ENCODE data around the gene USP40.

GRCh38 chr2:233528182-233528581 lies 38.4 kb downstream of the USP40 start:
- TF ChIP-seq POLR2AphosphoS5 (IDR thresholded peaks at IDR 0.05; ENCODE audit: low read depth) (no peak), CTCF (conservative IDR thresholded peaks at IDR 0.05; ENCODE audit: low read depth in 2 of 2) (no peak), ZNF114 (CRISPR knock-in tag; IDR thresholded peaks at IDR 0.05) (no peak), EZH2 (IDR thresholded peaks at IDR 0.05; ENCODE audit: low read depth, unreplicated experiment) (no peak), REST (IDR thresholded peaks at IDR 0.05; ENCODE audit: unreplicated experiment) (no peak), EZH2phosphoT487 (IDR thresholded peaks at IDR 0.05; ENCODE audit: unreplicated experiment) (no peak), STAT1 (IDR thresholded peaks at IDR 0.05; ENCODE audit: unreplicated experiment) (no peak), NANOG (IDR thresholded peaks at IDR 0.05; ENCODE audit: borderline replicate concordance) (no peak), ZNF462 (CRISPR knock-in tag; IDR thresholded peaks at IDR 0.05) (no peak), JUNB (IDR thresholded peaks at IDR 0.05; ENCODE audit: unreplicated experiment) (no peak)

All from GM23338 (cell line).